ENCODE data around the gene ARHGEF28.
A peak's percentile ranks its signal among the peaks of the same experiment; 100 is the strongest.

Gene ARHGEF28

DNA sequence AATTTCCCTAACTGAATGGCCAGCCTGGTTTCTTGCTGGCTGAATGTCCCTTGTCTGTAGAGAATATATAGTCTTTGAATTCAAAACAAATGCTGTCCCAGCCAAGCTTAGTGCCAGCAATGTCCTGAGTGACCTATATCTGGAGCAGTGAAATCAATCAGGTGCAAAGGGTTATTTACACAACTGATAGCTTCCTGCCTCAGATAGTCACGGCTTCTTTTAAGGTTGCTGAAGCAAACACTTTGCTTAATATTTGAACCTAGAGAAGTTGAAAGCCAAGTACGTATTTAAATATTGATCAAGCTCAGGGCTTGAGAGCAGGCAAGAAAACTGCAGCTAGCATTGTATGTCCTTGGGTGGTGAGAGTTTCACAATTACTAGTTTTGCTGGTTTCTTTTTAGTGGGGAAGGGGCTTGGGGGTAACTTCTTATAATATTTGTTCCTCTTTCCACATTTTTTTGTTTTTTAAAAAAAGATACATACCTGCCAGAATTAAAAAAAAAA lies 2.0 kb upstream of the ARHGEF28 start:
- H3K27ac ChIP-seq (ENCODE audit: low read depth, low read length) = no peak overlapping the region
- H3K9ac ChIP-seq (ENCODE audit: low read depth, low read length) = no peak overlapping the region
- no peaks in the 10 kb centered on the region for H3K9me3 ChIP-seq (ENCODE audit: control insufficient read depth, insufficient read depth, low read length)
- H3K4me1 ChIP-seq (ENCODE audit: control insufficient read depth, insufficient read depth, low read length) = peaks cover 14% of the 10 kb centered on the region
- H3K4me3 ChIP-seq (ENCODE audit: low read depth, low read length) = no peak overlapping the region
- peaks cover 33% of the 10 kb centered on the region for H3K27me3 ChIP-seq (ENCODE audit: control insufficient read depth, insufficient read depth, low read length)
- H3K36me3 ChIP-seq (ENCODE audit: control insufficient read depth, insufficient read depth, low read length) = no peaks in the 10 kb centered on the region

GRCh38 chr5:73624888-73625287 lies 1.1 kb upstream of the ARHGEF28 start:
- no peaks in the 10 kb centered on the region for H3K36me3 ChIP-seq (ENCODE audit: control insufficient read depth, insufficient read depth, low read length)
- no peaks in the 10 kb centered on the region for H3K9me3 ChIP-seq (ENCODE audit: control insufficient read depth, insufficient read depth, low read length)
- H3K4me3 ChIP-seq (ENCODE audit: low read depth, low read length) = no peak overlapping the region
- peaks cover 14% of the 10 kb centered on the region for H3K4me1 ChIP-seq (ENCODE audit: control insufficient read depth, insufficient read depth, low read length)
- peaks cover 39% of the 10 kb centered on the region for H3K27me3 ChIP-seq (ENCODE audit: control insufficient read depth, insufficient read depth, low read length)
- H3K27ac ChIP-seq (ENCODE audit: low read depth, low read length) = no peak overlapping the region
- no peak overlapping the region for H3K9ac ChIP-seq (ENCODE audit: low read depth, low read length)

DNA sequence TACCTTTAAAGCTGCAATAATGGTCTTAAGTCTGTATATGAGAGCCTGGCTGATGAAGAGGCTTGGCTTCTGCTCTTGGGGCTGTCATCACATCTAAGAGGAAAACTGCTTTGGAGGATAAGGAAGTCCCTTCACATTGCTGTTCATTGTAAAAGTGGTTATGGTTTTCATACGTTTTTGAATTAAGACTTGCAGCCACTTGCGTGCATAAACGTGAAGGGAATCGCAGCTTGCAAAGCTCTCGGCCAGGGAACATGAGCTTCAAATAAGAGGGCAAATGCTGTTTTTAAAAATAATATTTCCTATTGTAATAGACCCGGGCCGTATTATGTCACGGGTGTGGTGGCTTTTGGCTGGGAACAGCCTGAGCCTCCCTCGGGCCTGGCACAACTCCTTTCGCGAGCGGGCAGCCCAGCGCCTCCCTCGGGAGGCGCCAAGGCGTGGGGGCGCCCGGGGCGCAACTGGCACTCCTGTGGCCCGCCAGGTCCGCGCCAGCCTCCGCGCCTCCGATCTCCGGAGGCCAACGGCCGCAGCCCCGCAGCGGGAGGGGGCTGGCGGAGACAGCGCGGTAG lies 538 bp upstream of the ARHGEF28 start:
- no peaks in the 10 kb centered on the region for H3K36me3 ChIP-seq (ENCODE audit: control insufficient read depth, insufficient read depth, low read length)
- H3K9ac ChIP-seq (ENCODE audit: low read depth, low read length) = no peak overlapping the region
- H3K27ac ChIP-seq (ENCODE audit: low read depth, low read length) = no peak overlapping the region
- H3K9me3 ChIP-seq (ENCODE audit: control insufficient read depth, insufficient read depth, low read length) = no peaks in the 10 kb centered on the region
- H3K4me1 ChIP-seq (ENCODE audit: control insufficient read depth, insufficient read depth, low read length) = peaks cover 14% of the 10 kb centered on the region
- H3K27me3 ChIP-seq (ENCODE audit: control insufficient read depth, insufficient read depth, low read length) = peaks cover 40% of the 10 kb centered on the region
- H3K4me3 ChIP-seq (ENCODE audit: low read depth, low read length) = peak overlapping the region; percentile 58

GRCh38 chr5:73626814-73627313 lies 868 bp downstream of the ARHGEF28 start:
- Histone ChIP-seq H3K27ac (ENCODE audit: low read depth, low read length) (no peak overlapping the region), H3K4me1 (ENCODE audit: control insufficient read depth, insufficient read depth, low read length) (peaks cover 14% of the 10 kb centered on the region), H3K9me3 (ENCODE audit: control insufficient read depth, insufficient read depth, low read length) (no peaks in the 10 kb centered on the region), H3K9ac (ENCODE audit: low read depth, low read length) (no peak overlapping the region), H3K4me3 (ENCODE audit: low read depth, low read length) (peak overlapping the region; percentile 66), H3K36me3 (ENCODE audit: control insufficient read depth, insufficient read depth, low read length) (no peaks in the 10 kb centered on the region), H3K27me3 (ENCODE audit: control insufficient read depth, insufficient read depth, low read length) (peaks cover 40% of the 10 kb centered on the region)

- no peak overlapping the region for H3K4me3 ChIP-seq (ENCODE audit: low read depth, low read length)
- no peak overlapping the region for H3K9ac ChIP-seq (ENCODE audit: low read depth, low read length)
- no peaks in the 10 kb centered on the region for H3K9me3 ChIP-seq (ENCODE audit: control insufficient read depth, insufficient read depth, low read length)
- peaks cover 9% of the 10 kb centered on the region for H3K4me1 ChIP-seq (ENCODE audit: control insufficient read depth, insufficient read depth, low read length)
- H3K27ac ChIP-seq (ENCODE audit: low read depth, low read length) = no peak overlapping the region
- H3K27me3 ChIP-seq (ENCODE audit: control insufficient read depth, insufficient read depth, low read length) = peaks cover 40% of the 10 kb centered on the region
- H3K36me3 ChIP-seq (ENCODE audit: control insufficient read depth, insufficient read depth, low read length) = no peaks in the 10 kb centered on the region
Measured at GRCh38 chr5:73629456-73629855, 3.5 kb downstream of the ARHGEF28 start.

- H3K4me3 ChIP-seq (ENCODE audit: low read depth, low read length) = no peak overlapping the region
- no peak overlapping the region for H3K27ac ChIP-seq (ENCODE audit: low read depth, low read length)
- H3K9ac ChIP-seq (ENCODE audit: low read depth, low read length) = no peak overlapping the region
- H3K4me1 ChIP-seq (ENCODE audit: control insufficient read depth, insufficient read depth, low read length) = 0 out of 2 replicates have a peak, but pooled peaks cover 4% of the 10 kb centered on the region
- H3K27me3 ChIP-seq (ENCODE audit: control insufficient read depth, insufficient read depth, low read length) = peaks cover 37% of the 10 kb centered on the region
- H3K36me3 ChIP-seq (ENCODE audit: control insufficient read depth, insufficient read depth, low read length) = no peaks in the 10 kb centered on the region
- no peaks in the 10 kb centered on the region for H3K9me3 ChIP-seq (ENCODE audit: control insufficient read depth, insufficient read depth, low read length)
Measured at GRCh38 chr5:73630765-73631164, 4.8 kb downstream of the ARHGEF28 start.

DNA sequence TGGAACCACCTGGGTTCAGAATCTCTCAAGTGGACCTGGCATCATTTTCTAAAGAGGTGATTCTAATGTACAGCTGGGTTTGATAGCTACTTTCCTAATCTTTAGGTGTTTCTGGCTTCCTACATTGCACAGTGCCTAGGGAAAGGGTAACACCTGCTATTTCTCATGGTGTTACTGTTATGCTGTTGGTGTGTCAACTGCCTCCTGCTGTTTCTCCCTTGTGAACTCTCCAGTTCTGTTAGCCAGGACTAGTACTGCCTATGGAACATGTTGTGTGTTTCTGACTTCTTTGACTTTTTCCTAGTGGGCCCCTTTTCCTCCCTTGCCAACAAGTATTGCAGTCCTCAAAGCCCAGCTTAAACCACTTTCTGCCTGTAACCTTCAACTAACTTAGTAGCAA lies 5.5 kb downstream of the ARHGEF28 start:
- Histone ChIP-seq H3K9me3 (ENCODE audit: control insufficient read depth, insufficient read depth, low read length) (no peaks in the 10 kb centered on the region), H3K27me3 (ENCODE audit: control insufficient read depth, insufficient read depth, low read length) (peaks cover 32% of the 10 kb centered on the region), H3K4me3 (ENCODE audit: low read depth, low read length) (no peak overlapping the region), H3K36me3 (ENCODE audit: control insufficient read depth, insufficient read depth, low read length) (no peaks in the 10 kb centered on the region), H3K27ac (ENCODE audit: low read depth, low read length) (no peak overlapping the region), H3K9ac (ENCODE audit: low read depth, low read length) (no peak overlapping the region), H3K4me1 (ENCODE audit: control insufficient read depth, insufficient read depth, low read length) (0 out of 2 replicates have a peak, but pooled peaks cover 4% of the 10 kb centered on the region)

DNA sequence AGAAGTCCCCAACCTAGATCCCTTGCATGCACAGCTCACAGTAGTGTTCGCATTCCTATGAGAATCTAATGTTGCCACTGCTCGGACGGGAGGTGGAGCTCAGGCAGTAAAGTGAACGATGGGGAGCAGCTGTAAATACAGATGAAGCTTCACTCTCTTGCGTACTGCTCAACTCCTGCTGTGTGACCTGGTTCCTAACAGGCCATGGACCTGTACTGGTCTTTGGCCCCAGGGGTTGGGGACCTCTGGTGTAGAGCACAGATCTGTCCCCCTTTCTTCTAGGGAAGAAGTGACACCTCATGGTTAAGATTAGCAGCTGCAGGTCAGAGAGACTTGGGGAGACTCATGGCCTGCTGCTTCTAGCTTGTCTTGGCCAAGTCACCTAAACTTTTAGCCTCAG lies 7.1 kb downstream of the ARHGEF28 start:
- H3K27ac ChIP-seq (ENCODE audit: low read depth, low read length) = no peak overlapping the region
- H3K4me3 ChIP-seq (ENCODE audit: low read depth, low read length) = no peak overlapping the region
- no peaks in the 10 kb centered on the region for H3K4me1 ChIP-seq (ENCODE audit: control insufficient read depth, insufficient read depth, low read length)
- no peaks in the 10 kb centered on the region for H3K9me3 ChIP-seq (ENCODE audit: control insufficient read depth, insufficient read depth, low read length)
- H3K9ac ChIP-seq (ENCODE audit: low read depth, low read length) = no peak overlapping the region
- no peaks in the 10 kb centered on the region for H3K36me3 ChIP-seq (ENCODE audit: control insufficient read depth, insufficient read depth, low read length)
- peaks cover 16% of the 10 kb centered on the region for H3K27me3 ChIP-seq (ENCODE audit: control insufficient read depth, insufficient read depth, low read length)

GRCh38 chr5:73636408-73636807 lies 10.4 kb downstream of the ARHGEF28 start:
- H3K27ac ChIP-seq (ENCODE audit: low read depth, low read length) = no peak overlapping the region
- H3K4me3 ChIP-seq (ENCODE audit: low read depth, low read length) = no peak overlapping the region
- H3K4me1 ChIP-seq (ENCODE audit: control insufficient read depth, insufficient read depth, low read length) = peaks cover 4% of the 10 kb centered on the region
- H3K27me3 ChIP-seq (ENCODE audit: control insufficient read depth, insufficient read depth, low read length) = no peaks in the 10 kb centered on the region; the same call in 1 of the 2 replicates
- no peak overlapping the region for H3K9ac ChIP-seq (ENCODE audit: low read depth, low read length)
- H3K9me3 ChIP-seq (ENCODE audit: control insufficient read depth, insufficient read depth, low read length) = no peaks in the 10 kb centered on the region
- no peaks in the 10 kb centered on the region for H3K36me3 ChIP-seq (ENCODE audit: control insufficient read depth, insufficient read depth, low read length)

- no peak overlapping the region for H3K9ac ChIP-seq (ENCODE audit: low read depth, low read length)
- H3K27me3 ChIP-seq (ENCODE audit: control insufficient read depth, insufficient read depth, low read length) = peaks cover 3% of the 10 kb centered on the region; the same call in 1 of the 2 replicates
- no peaks in the 10 kb centered on the region for H3K36me3 ChIP-seq (ENCODE audit: control insufficient read depth, insufficient read depth, low read length)
- peaks cover 16% of the 10 kb centered on the region for H3K4me1 ChIP-seq (ENCODE audit: control insufficient read depth, insufficient read depth, low read length)
- H3K9me3 ChIP-seq (ENCODE audit: control insufficient read depth, insufficient read depth, low read length) = no peaks in the 10 kb centered on the region
- no peak overlapping the region for H3K4me3 ChIP-seq (ENCODE audit: low read depth, low read length)
- H3K27ac ChIP-seq (ENCODE audit: low read depth, low read length) = no peak overlapping the region
Measured at GRCh38 chr5:73637565-73637964, 11.6 kb downstream of the ARHGEF28 start.

DNA sequence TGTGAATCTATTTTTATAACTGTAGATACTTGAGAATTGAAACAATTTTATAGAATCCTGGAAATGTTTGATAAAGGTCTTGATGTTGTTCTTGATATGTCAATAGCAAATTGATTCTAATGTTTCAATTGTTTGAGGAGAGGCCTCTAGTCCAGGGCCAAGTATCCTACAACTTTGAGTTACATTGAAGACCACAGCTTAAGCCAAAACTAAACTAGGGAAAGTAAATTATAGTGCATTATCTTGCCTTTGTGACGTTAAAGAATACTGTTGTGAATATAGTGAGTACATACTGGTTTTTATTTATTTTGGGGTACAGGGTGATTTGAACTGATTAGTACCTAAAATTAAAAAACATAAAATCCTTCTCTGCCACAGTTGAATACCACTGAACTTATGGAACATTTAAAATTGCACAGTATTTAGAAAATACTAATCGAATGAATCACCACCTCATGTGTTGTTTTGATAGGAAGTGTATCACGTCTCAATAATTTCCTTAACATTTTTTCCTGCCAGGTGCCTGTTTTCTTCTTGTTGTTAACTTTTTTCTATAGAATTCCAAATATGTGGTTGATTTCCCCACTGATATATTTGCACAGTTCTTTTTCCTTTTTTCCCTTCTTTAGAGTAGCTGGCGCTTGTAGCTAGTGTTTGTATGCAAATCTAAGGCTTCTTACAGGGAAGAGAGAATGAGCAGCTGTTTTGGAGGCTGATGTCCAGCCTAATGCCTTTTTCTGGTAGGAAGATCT lies 12.5 kb downstream of the ARHGEF28 start:
- Histone ChIP-seq H3K27me3 (ENCODE audit: control insufficient read depth, insufficient read depth, low read length) (peaks cover 8% of the 10 kb centered on the region; the same call in 1 of the 2 replicates), H3K4me3 (ENCODE audit: low read depth, low read length) (no peak overlapping the region), H3K9me3 (ENCODE audit: control insufficient read depth, insufficient read depth, low read length) (no peaks in the 10 kb centered on the region), H3K9ac (ENCODE audit: low read depth, low read length) (no peak overlapping the region), H3K36me3 (ENCODE audit: control insufficient read depth, insufficient read depth, low read length) (no peaks in the 10 kb centered on the region), H3K27ac (ENCODE audit: low read depth, low read length) (no peak overlapping the region), H3K4me1 (ENCODE audit: control insufficient read depth, insufficient read depth, low read length) (peaks cover 20% of the 10 kb centered on the region)
